GM23248 (cell line): Measurements from ENCODE around the gene OSTN.

Source experiments
- EZH2 ChIP-seq: fragments of 200-600 bp; sonication (generic); IDR thresholded peaks from 2 replicates; pipeline ENCODE4 v1.6.1; 2018; ENCODE audit warnings: antibody characterized with exemption, mild to moderate bottlenecking; ENCODE audit not compliant: insufficient read depth, poor library complexity, severe bottlenecking
- EZH2phosphoT487 ChIP-seq: fragments of 200-600 bp; sonication (generic); IDR thresholded peaks from 2 replicates; pipeline ENCODE4 v1.6.1; 2018; ENCODE audit warnings: antibody characterized with exemption, moderate library complexity, mild to moderate bottlenecking, low read depth; ENCODE audit not compliant: insufficient read depth

- no peak for TF ChIP-seq EZH2
- TF ChIP-seq EZH2phosphoT487: no peak
These were observed 61.6 kb downstream of the OSTN start for GRCh38 chr3:191260431-191261303.
